VCaP (cell line): ENCODE data around the gene RASL10B.
"Not testable (repeated sequence)": the region's sequence is repeated elsewhere in the genome, so short reads cannot be mapped to it uniquely, and the experiment has no call there.

Experiments used
- H3K27ac ChIP-seq: fragments of 450-650 bp; 2 replicates; pipeline ENCODE4 v1.5.1; 2017
- CTCF ChIP-seq: fragments of 450-650 bp; conservative IDR thresholded peaks from 2 replicates; pipeline ENCODE4 v1.5.1; 2017; ENCODE audit warnings: mild to moderate bottlenecking, moderate library complexity

RASL10B gene

GRCh38 chr17:35698800-35699199 is 32.6 kb upstream of the RASL10B start:
- no peak for TF ChIP-seq CTCF
- no peak overlapping the region for H3K27ac ChIP-seq

GRCh38 chr17:35700150-35700549 is 31.3 kb upstream of the RASL10B start:
- TF ChIP-seq CTCF = no peak

GRCh38 chr17:35701491-35701890 is 29.9 kb upstream of the RASL10B start:
- no peak for TF ChIP-seq CTCF
- H3K27ac ChIP-seq = no peak overlapping the region

More at GRCh38 chr17:35700150-35700549, 31.3 kb upstream of the RASL10B start:
- peak overlapping the region; percentile 18; the same call in 1 of the 2 replicates for H3K27ac ChIP-seq

- not testable (repeated sequence) for H3K27ac ChIP-seq
These were observed 28.1 kb upstream of the RASL10B start for GRCh38 chr17:35703308-35703707.

GRCh38 chr17:35705230-35705629 is 26.2 kb upstream of the RASL10B start:
- TF ChIP-seq CTCF = no peak
- H3K27ac ChIP-seq = peak overlapping the region; percentile 48

GRCh38 chr17:35705705-35706104 is 25.7 kb upstream of the RASL10B start:
- peak overlapping the region; percentile 48 for H3K27ac ChIP-seq
- no peak for TF ChIP-seq CTCF

GRCh38 chr17:35708149-35708548 is 23.3 kb upstream of the RASL10B start:
- H3K27ac ChIP-seq = no peak overlapping the region
- TF ChIP-seq CTCF = no peak

- no peak for TF ChIP-seq CTCF
- peak overlapping the region; percentile 40 for H3K27ac ChIP-seq
These were observed 22.5 kb upstream of the RASL10B start for GRCh38 chr17:35708951-35709350.
